Fibroblast of pulmonary artery (primary cell): ENCODE results near the gene MICU2.

Experiments used
- DNase-seq: peaks from one replicate; pipeline ENCODE4 v3.0.0-alpha.2; 2010; ENCODE audit warnings: low read depth
- H3K4me3 ChIP-seq: replicated peaks from 2 replicates; pipeline ENCODE4 v1.5.1; 2011; ENCODE audit warnings: low read depth, mild to moderate bottlenecking, control low read depth, low read length, moderate library complexity
- CTCF ChIP-seq: IDR thresholded peaks from 2 replicates; pipeline ENCODE4 v1.5.1; 2011; ENCODE audit warnings: mild to moderate bottlenecking, control low read depth, low read length, inconsistent platforms; ENCODE audit errors: missing control alignments

Gene MICU2

GRCh38 chr13:21537105-21537504, 66.9 kb downstream of the MICU2 start:
- TF ChIP-seq CTCF: no peak
- no peak overlapping the region for H3K4me3 ChIP-seq
- DNase-seq: peak; percentile 48

- DNase-seq: no peak
- H3K4me3 ChIP-seq: no peak overlapping the region
- TF ChIP-seq CTCF: no peak
Observed at GRCh38 chr13:21534760-21535159, 69.2 kb downstream of the MICU2 start.

- no peak overlapping the region for H3K4me3 ChIP-seq
- no peak for DNase-seq
- TF ChIP-seq CTCF: no peak
Observed at GRCh38 chr13:21531455-21531854, 72.5 kb downstream of the MICU2 start.

- H3K4me3 ChIP-seq: no peak overlapping the region
- no peak for TF ChIP-seq CTCF
- no peak for DNase-seq
Observed at GRCh38 chr13:21530656-21531055, 73.3 kb downstream of the MICU2 start.

- no peak for TF ChIP-seq CTCF
- DNase-seq: no peak
- no peak overlapping the region for H3K4me3 ChIP-seq
Observed at GRCh38 chr13:21529146-21529893, 74.7 kb downstream of the MICU2 start.

- H3K4me3 ChIP-seq: no peak overlapping the region
- TF ChIP-seq CTCF: no peak
- peak; percentile 57 for DNase-seq
Observed at GRCh38 chr13:21528616-21529015, 75.4 kb downstream of the MICU2 start.
